Measurements from ENCODE around the gene FAHD1.

GRCh38 chr16:1828645-1829410 lies 1.8 kb downstream of the FAHD1 start:
- TF ChIP-seq GATA2 (IDR thresholded peaks at IDR 0.05; ENCODE audit: low read depth, low read length) (no peak), GATA3 (IDR thresholded peaks at IDR 0.05; ENCODE audit: low read depth, low read length) (no peak)
